SK-N-SH treated with all-trans-retinoic acid at 6 μM for 48 hours (cell line): ENCODE data around the gene PTPRJ.

Experiments
- ATAC-seq: fragments of 200-7000 bp; cut with Tn5 transposase; 3 replicates; pipeline ENCODE4 v1.9.1; 2020; ENCODE audit warnings: mild to moderate bottlenecking, moderate library complexity
- ARNTL ChIP-seq: fragments of 450-650 bp; formaldehyde crosslinking; IDR thresholded peaks from 2 replicates; pipeline ENCODE4 v1.5.0; 2020; ENCODE audit warnings: low read depth, mild to moderate bottlenecking, moderate library complexity, borderline replicate concordance
- CREB5 ChIP-seq: fragments of 250-450 bp; sonication (Bioruptor Pico); IDR thresholded peaks from 2 replicates; pipeline ENCODE4 v1.5.1; 2020; ENCODE audit warnings: low read depth, mild to moderate bottlenecking, moderate library complexity
- CSDC2 ChIP-seq: fragments of 250-450 bp; sonication (Bioruptor Pico); IDR thresholded peaks from 2 replicates; pipeline ENCODE4 v1.5.0; 2020; ENCODE audit warnings: mild to moderate bottlenecking, moderate library complexity
- ESRRG ChIP-seq: fragments of 250-450 bp; sonication (Bioruptor Pico); IDR thresholded peaks from 2 replicates; pipeline ENCODE4 v1.6.1; 2021; ENCODE audit warnings: mild to moderate bottlenecking
- GLIS3 ChIP-seq: fragments of 250-450 bp; sonication (Bioruptor Pico); IDR thresholded peaks from 2 replicates; pipeline ENCODE4 v1.5.0; 2020; ENCODE audit warnings: mild to moderate bottlenecking, moderate library complexity
- OSR1 ChIP-seq: fragments of 250-450 bp; sonication (Bioruptor Pico); IDR thresholded peaks from 2 replicates; pipeline ENCODE4 v1.8.0; 2022; ENCODE audit warnings: moderate library complexity, mild to moderate bottlenecking, inconsistent platforms
- PATZ1 ChIP-seq: fragments of 250-450 bp; sonication (Bioruptor Pico); IDR thresholded peaks from 2 replicates; pipeline ENCODE4 v1.8.0; 2020; ENCODE audit warnings: mild to moderate bottlenecking, moderate library complexity, borderline replicate concordance
- POU6F1 ChIP-seq: fragments of 250-450 bp; sonication (Bioruptor Pico); IDR thresholded peaks from 2 replicates; pipeline ENCODE4 v1.8.0; 2021; ENCODE audit warnings: low read depth, mild to moderate bottlenecking, moderate library complexity, borderline replicate concordance
- PPARA ChIP-seq: fragments of 250-450 bp; sonication (Bioruptor Pico); IDR thresholded peaks from 2 replicates; pipeline ENCODE4 v1.5.0; 2020; ENCODE audit warnings: mild to moderate bottlenecking, borderline replicate concordance
- RARB ChIP-seq: fragments of 250-450 bp; sonication (Bioruptor Pico); IDR thresholded peaks from 2 replicates; pipeline ENCODE4 v1.8.0; 2021; ENCODE audit warnings: mild to moderate bottlenecking, moderate library complexity
- TCF4 ChIP-seq: fragments of 250-450 bp; sonication (Bioruptor Pico); IDR thresholded peaks from 2 replicates; pipeline ENCODE4 v1.8.0; 2021; ENCODE audit warnings: mild to moderate bottlenecking, moderate library complexity, borderline replicate concordance
- TOX ChIP-seq: fragments of 250-450 bp; sonication (Bioruptor Pico); IDR thresholded peaks from 2 replicates; pipeline ENCODE4 v1.8.0; 2021; ENCODE audit warnings: mild to moderate bottlenecking, moderate library complexity, borderline replicate concordance
- TSHZ2 ChIP-seq: fragments of 250-450 bp; sonication (Bioruptor Pico); IDR thresholded peaks from 2 replicates; pipeline ENCODE4 v1.5.0; 2020; ENCODE audit warnings: mild to moderate bottlenecking, moderate library complexity
- ZC3H10 ChIP-seq: fragments of 250-450 bp; sonication (Bioruptor Pico); IDR thresholded peaks from 2 replicates; pipeline ENCODE4 v1.5.1; 2021; ENCODE audit warnings: mild to moderate bottlenecking, moderate library complexity
- ZFP3 ChIP-seq: fragments of 250-450 bp; sonication (Bioruptor Pico); IDR thresholded peaks from 2 replicates; pipeline ENCODE4 v1.5.0; 2020; ENCODE audit warnings: mild to moderate bottlenecking, moderate library complexity
- ZFP30 ChIP-seq: fragments of 450-650 bp; formaldehyde crosslinking; IDR thresholded peaks from 2 replicates; pipeline ENCODE4 v1.5.0; 2022; ENCODE audit warnings: mild to moderate bottlenecking, moderate library complexity
- ZNF565 ChIP-seq: fragments of 450-650 bp; formaldehyde crosslinking; conservative IDR thresholded peaks from 2 replicates; pipeline ENCODE4 v1.5.0; 2020; ENCODE audit warnings: low read depth, mild to moderate bottlenecking, moderate library complexity
- ZNF70 ChIP-seq: fragments of 450-650 bp; formaldehyde crosslinking; IDR thresholded peaks from 2 replicates; pipeline ENCODE4 v1.5.0; 2020; ENCODE audit warnings: mild to moderate bottlenecking, moderate library complexity
- ZNF8 ChIP-seq: fragments of 450-650 bp; formaldehyde crosslinking; IDR thresholded peaks from 2 replicates; pipeline ENCODE4 v1.5.0; 2020; ENCODE audit warnings: mild to moderate bottlenecking, moderate library complexity

PTPRJ gene

GRCh38 chr11:47977623-47978022 lies 2.7 kb upstream of the PTPRJ start:
- ATAC-seq: no peak
- TF ChIP-seq ESRRG (CRISPR knock-in tag): no peak
- TF ChIP-seq CREB5 (CRISPR knock-in tag): no peak

GRCh38 chr11:47979378-47980087 lies 826 bp upstream of the PTPRJ start:
- TF ChIP-seq ZFP3 (CRISPR knock-in tag): no peak
- no peak for TF ChIP-seq OSR1 (CRISPR knock-in tag)
- no peak for TF ChIP-seq PPARA (CRISPR knock-in tag)
- no peak for TF ChIP-seq GLIS3 (CRISPR knock-in tag)
- no peak for TF ChIP-seq ESRRG (CRISPR knock-in tag)
- no peak for TF ChIP-seq ZNF565 (CRISPR knock-in tag)
- TF ChIP-seq POU6F1 (CRISPR knock-in tag): no peak
- TF ChIP-seq TCF4 (CRISPR knock-in tag): no peak
- TF ChIP-seq TOX: no peak
- no peak for TF ChIP-seq CREB5 (CRISPR knock-in tag)
- TF ChIP-seq CSDC2 (CRISPR knock-in tag): no peak
- no peak for TF ChIP-seq ZC3H10
- TF ChIP-seq ZFP30 (CRISPR knock-in tag): no peak
- no peak for TF ChIP-seq PATZ1
- no peak for TF ChIP-seq ARNTL (CRISPR knock-in tag)
- TF ChIP-seq TSHZ2: no peak
- TF ChIP-seq ZNF8: no peak
- peak; percentile 4; the same call in 1 of the 3 replicates for ATAC-seq

- ATAC-seq: peak; percentile 85
- no peak for TF ChIP-seq TCF4 (CRISPR knock-in tag)
- TF ChIP-seq TOX: no peak
- TF ChIP-seq CSDC2 (CRISPR knock-in tag): no peak
- TF ChIP-seq OSR1 (CRISPR knock-in tag): no peak
- no peak for TF ChIP-seq CREB5 (CRISPR knock-in tag)
- TF ChIP-seq ZNF70 (CRISPR knock-in tag): no peak
- TF ChIP-seq TSHZ2: no peak
- TF ChIP-seq POU6F1 (CRISPR knock-in tag): no peak
- TF ChIP-seq RARB: no peak
Observed at GRCh38 chr11:47980907-47981621, 705 bp downstream of the PTPRJ start.
